ENCODE results near the gene TMBIM6. TPM values are rescaled to one million over a fixed set of nuclear protein-coding genes. Genes with fewer than 3 reads are reported as not detected.

The TMBIM6 gene
- total RNA-seq, 1 experiment from 2014 or later, result 525 TPM

GRCh38 chr12:49776858-49777257, 35.5 kb downstream of the TMBIM6 start:
- DNase-seq (ENCODE audit: low read depth, low spot score) (no peak), ATAC-seq (no peak)
- ChIA-PET POLR2A (no interaction called here), CTCF (interaction anchor here (0.7 to 2.1 kb wide), 4 partner anchors 13 to 140 kb away, joined by 4 to 9 read pairs (median 4); no protein-coding TSS in a partner anchor)
- TF ChIP-seq TCF7L2 (IDR thresholded peaks at IDR 0.05; ENCODE audit: low read depth, low read length) (no peak), SIN3A (IDR thresholded peaks at IDR 0.05; ENCODE audit: borderline replicate concordance, insufficient read depth, low read depth, low read length) (no peak), REST (IDR thresholded peaks at IDR 0.05; ENCODE audit: insufficient read depth in 1 of 2, low read depth in 2 of 2, low read length in 1 of 2) (no peak), CTCF (IDR thresholded peaks at IDR 0.05) (no peak), POLR2AphosphoS5 (IDR thresholded peaks at IDR 0.05; ENCODE audit: low read depth, low read length) (no peak)
- Histone ChIP-seq H3K4me3 (ENCODE audit: low read depth in 2 of 2, low read length in 2 of 2) (no peak overlapping the region), H3K9me3 (ENCODE audit: control insufficient read depth, insufficient read depth, low read depth, low read length) (no peaks in the 10 kb centered on the region), H3K27ac (ENCODE audit: low read length) (peak overlapping the region; percentile 60; the same call in 1 of the 2 replicates), H3K36me3 (ENCODE audit: control insufficient read depth, insufficient read depth, low read length) (no peaks in the 10 kb centered on the region), H3K4me1 (ENCODE audit: control insufficient read depth, insufficient read depth, low read length) (no peaks in the 10 kb centered on the region; the same call in 1 of the 2 replicates), H3K27me3 (ENCODE audit: control insufficient read depth, insufficient read depth, low read length) (no peaks in the 10 kb centered on the region)
- no TSS peak for BruUV-seq (replicated peaks)
- in situ Hi-C loops (cut with HindIII; ENCODE audit: low pct_unique_long_range_greater_than_20kb, low sequenced_read_pairs), result no loop called here
- intact Hi-C loops (cut with micrococcal nuclease; ENCODE audit: unreplicated experiment), result loop anchor here (1.0 to 10.0 kb wide), 2 partner anchors 62 to 178 kb away; partner anchors contain the start of gene AQP2

- no peaks in the 10 kb centered on the region for H3K27me3 ChIP-seq (ENCODE audit: control insufficient read depth, insufficient read depth, low read length)
- H3K27ac ChIP-seq (ENCODE audit: low read length), result no peak overlapping the region
- ChIA-PET POLR2A (no interaction called here), CTCF (interaction anchor here (0.7 to 2.1 kb wide), 4 partner anchors 14 to 74 kb away, joined by 3 to 9 read pairs (median 4); no protein-coding TSS in a partner anchor)
- intact Hi-C loops (cut with micrococcal nuclease; ENCODE audit: unreplicated experiment), result loop anchor here (10.0 kb wide), 1 partner anchor 177 kb away; the partner anchor contains the start of gene AQP2
- BruUV-seq (replicated peaks), result no TSS peak
- ATAC-seq (no peak), DNase-seq (ENCODE audit: low read depth, low spot score) (no peak)
- no peaks in the 10 kb centered on the region for H3K36me3 ChIP-seq (ENCODE audit: control insufficient read depth, insufficient read depth, low read length)
- in situ Hi-C loops (cut with HindIII; ENCODE audit: low pct_unique_long_range_greater_than_20kb, low sequenced_read_pairs), result no loop called here
- H3K4me1 ChIP-seq (ENCODE audit: control insufficient read depth, insufficient read depth, low read length), result no peaks in the 10 kb centered on the region; the same call in 1 of the 2 replicates
- H3K4me3 ChIP-seq (ENCODE audit: low read depth in 2 of 2, low read length in 2 of 2), result no peak overlapping the region
- TF ChIP-seq CTCF (IDR thresholded peaks at IDR 0.05) (no peak), POLR2AphosphoS5 (IDR thresholded peaks at IDR 0.05; ENCODE audit: low read depth, low read length) (no peak)
- H3K9me3 ChIP-seq (ENCODE audit: control insufficient read depth, insufficient read depth, low read depth, low read length), result no peaks in the 10 kb centered on the region
These were observed 36.0 kb downstream of the TMBIM6 start for GRCh38 chr12:49777341-49777740.
